Activated T-cell treated with anti-CD3 and anti-CD28 coated beads for 48 hours (primary cell): Measurements from ENCODE around the gene BACH1.
A peak's percentile ranks its signal among the peaks of the same experiment; 100 is the strongest.
"Not testable (repeated sequence)": the region's sequence is repeated elsewhere in the genome, so short reads cannot be mapped to it uniquely, and the experiment has no call there.

Source experiments
- DNase-seq: peaks from one replicate; pipeline ENCODE4 v3.0.0-alpha.2; 2020; ENCODE audit warnings: low read depth

BACH1 gene

DNA sequence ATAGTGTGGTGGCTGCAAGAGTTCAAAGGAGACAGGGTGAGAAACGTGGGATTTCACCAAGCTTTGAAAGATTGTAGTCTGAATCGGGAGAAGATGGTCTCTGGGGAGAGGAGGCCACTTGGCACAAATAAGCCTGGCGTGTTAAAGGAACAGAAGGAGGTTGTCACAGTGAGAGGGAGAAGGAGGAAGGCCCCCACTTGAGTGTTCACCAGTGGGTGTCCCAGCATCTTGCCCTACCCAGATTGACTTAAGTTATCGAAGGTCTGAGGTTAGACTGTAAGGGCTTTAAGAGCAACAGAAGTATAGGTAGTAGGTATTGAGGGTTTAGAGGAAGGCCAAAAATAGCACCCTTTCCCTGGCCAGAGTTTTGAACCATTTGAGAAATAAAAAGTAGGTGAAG is 48.0 kb downstream of the BACH1 start:
- no peak for DNase-seq

DNA sequence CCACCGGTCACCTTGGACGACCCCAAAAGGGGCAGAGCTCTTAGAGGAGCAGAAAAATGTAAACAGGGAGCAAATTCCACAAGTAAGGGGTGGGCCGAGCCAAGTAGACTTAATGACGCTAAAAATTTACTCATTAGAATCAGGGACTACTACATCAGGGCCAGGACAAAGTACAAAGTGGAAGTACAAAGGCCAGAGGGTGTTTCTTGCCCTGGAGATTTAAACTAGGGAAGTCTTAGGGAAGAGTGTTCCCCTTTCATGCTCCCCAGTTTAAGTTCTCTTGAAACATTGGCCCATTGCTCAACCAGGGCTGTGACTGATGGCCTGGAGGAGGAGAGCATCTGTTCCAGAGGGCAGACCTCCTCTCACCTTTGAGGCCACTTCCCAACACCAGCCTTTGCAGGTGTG is 48.6 kb downstream of the BACH1 start:
- DNase-seq: no peak

DNA sequence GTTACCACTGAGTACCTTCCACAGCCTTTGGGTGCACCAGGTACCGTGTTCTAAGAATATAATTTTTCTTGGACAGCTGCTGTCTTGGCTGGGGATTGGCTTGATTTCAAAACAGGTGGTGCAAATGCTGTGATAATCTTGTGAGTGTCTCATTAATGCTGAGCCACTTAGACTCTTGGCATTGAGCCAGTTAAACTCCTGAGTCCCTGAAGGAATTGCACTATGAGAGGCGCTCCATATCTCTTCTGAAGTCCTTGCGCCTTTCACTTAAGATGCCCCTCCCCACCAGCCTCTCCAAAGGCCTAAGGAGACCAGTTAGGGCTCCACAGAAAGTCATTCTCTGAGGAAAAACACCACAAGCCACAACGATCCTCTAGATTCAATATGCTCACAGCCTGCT is 51.0 kb downstream of the BACH1 start:
- no peak for DNase-seq

DNA sequence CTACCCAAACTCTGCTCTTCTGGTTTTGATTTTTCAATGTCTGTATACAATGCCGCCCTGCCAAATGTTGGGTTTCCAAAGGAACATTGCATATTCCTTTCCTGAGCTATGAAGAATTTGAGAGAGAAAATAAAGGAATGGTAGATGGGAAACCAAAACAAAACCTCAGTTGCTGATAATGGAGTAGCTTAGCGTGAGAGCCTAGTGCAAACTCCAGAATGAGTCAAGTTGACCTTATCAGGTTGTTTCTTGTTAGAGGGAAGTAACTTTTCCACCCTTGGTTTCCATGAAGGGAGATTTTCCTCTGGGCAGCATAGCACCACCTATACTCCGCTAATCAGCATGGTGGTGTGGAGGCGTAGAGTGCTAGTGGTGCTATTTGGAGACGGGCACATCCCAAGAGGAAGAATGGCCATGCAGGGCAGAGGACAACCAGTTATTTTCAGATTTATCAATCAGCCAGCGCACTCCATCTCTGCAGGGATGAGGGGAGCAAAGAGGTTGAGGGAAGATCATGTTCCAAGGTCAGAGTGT is 51.6 kb downstream of the BACH1 start:
- no peak for DNase-seq

DNA sequence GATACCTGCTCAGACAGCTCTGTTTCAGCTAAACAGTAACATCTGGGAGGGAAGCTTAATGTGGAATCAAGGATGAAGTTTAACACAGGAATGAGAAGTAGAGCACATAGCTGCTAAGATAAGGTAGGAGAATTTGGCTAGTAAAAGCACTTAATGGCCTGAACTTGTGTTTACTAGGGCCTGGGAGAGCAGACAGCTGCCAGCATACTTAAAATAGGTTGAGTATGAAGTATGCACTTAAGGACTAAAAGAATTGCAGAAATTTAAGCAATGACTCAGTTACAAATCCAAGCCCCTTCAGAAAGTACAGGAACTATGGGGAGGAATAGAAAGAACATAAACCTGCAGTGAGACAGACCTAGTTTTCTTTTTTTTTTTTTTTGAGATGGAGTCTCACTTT is 53.0 kb downstream of the BACH1 start:
- no peak for DNase-seq

DNA sequence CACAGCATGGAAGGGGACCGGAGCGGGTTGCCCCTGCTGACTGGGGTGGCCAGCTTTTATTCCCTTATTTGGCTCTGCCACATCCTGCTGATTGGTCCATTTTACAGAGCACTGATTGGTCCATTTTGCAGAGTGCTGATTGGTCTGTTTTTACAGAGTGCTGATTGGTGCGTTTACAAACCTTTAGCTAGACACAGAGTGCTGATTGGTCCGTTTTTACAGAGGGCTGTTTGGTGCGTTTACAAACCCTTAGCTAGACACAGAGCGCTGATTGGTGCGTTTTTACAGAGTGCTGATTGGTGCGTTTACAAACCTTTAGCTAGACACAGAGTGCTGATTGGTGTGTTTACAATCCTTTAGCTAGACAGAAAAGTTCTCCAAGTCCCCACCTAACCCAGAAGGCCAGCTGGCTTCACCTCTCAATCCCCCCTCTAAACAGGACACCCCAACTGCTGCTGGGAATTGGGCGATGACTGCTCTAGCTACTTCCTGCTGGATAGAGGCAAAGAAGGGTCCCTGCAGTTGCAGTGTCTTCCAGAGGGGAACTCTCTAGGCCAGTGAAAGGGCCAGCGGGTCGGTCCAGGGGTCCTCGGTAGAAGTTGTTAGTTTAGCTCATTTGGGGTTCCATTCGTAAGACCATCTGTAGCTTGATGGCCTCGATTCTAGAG is 56.5 kb downstream of the BACH1 start:
- not testable (repeated sequence) for DNase-seq

DNA sequence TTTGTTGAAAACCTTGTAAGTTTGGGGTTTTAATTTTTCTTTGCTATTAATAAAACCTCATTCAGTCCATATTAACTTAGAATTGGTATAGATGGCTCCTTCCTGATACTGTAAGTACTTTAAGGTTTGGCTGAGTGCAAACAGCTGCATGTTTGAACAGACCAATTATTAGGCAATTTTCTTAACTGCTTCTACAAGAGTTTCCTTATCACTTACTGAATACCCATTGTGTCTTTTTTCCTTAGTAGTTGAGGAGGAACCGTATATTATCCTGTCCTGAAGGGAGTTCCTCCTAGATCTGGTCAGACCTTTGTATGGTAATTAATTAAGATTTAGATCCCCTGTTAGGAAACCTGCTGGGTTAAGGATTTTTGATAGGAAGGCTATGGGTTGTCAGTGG is 57.6 kb downstream of the BACH1 start:
- DNase-seq: not testable (repeated sequence)

DNA sequence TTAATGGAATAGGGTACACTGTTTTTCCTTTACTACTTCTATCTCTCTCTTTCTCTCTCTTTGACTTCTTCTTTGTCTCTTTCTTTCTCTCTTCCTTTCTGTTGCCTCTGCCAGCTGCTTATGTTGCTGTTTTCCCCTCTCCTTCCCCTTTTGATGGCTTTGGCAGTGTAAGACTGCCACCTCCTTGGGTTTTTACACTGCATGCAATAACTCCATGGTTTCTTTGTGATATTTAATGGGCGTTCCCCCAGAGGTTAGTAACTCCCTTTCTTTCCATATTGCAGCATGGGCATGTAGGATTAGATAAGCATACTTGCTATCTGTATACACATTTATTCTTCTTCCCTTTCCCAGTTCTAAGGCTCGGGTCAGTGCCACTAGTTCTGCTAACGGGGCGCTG is 58.1 kb downstream of the BACH1 start:
- not testable (repeated sequence) for DNase-seq

DNA sequence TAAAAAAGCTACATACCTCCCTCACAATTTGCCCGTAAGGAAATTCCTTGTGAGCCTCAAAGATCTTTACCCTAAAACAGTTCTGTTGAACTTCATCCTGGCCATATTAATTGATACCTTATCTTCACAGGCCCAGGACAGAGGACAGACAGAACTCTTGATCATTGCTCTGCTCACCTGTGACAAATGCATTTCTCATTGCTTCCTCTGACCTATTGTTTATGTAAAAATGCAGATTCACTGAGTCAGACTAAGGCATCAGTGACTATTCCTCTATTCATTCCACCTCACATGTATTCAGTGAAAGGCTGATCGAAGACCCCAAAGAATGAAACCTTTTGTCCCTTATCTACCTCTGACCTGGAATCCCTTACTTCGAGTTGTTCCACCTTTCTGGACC is 61.0 kb downstream of the BACH1 start:
- no peak for DNase-seq

DNA sequence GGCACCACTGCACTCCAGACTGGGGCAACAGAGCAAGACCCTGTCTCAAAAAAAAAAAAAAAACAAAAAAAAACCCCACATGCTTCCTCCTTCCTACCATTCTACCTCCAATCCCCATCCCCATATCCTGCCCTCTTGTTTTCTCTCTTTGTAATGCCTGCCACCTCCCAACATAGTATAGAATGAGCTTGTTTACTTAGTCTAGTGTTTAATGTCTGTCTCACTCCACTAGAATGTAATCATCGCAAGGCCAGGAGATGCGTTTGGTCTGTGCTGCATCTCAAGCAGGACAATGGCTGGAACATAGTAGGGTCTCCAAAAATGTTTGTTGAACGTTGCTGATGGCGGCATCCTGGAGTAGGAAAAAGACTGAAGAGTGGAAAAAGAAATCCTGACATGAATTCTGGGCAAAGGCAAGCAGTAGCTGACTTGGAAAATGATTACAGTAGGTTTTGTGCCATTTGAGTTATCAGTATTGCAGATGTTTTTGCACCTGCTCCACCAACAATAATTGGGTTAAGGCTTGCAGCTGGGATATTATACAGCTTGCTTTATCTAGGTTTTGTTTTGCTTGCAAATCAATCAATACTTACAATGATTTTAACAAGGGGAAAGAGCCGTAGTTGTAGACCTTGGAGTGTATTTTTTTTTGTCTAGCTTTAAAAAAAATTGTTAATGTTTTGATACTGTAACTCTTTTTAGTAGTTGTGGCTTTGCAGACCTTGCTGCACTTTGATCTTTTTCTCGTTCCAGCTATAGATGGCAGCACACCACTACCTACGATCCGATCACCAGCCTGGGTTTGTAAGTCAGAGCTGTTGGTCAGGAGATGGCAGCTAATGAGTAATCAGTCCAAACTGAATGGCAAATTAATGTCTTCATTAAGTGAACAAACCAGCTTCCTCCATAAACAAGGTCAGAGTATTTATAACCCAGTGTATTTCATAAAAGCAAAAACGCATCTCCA is 62.4 kb downstream of the BACH1 start:
- no peak for DNase-seq

DNA sequence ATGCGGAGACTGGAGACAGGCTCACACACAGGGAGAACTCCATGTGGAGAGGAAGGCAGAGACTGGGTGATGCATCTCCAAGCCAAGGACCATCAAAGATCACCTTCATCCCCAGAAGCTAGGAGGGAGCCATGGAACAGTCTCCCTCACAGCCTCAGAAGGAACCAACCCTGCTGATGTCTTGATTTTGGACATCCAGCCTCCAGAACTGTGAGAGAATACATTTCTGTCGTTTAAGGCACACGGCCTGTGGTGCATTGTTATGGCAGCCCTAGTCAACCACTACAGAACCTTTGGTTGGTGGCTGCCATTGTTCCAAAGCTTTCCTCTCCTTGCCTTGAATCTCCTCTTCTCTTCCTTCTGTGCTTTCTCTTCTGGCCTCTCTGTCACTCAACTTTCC is 64.0 kb downstream of the BACH1 start:
- DNase-seq: no peak

DNA sequence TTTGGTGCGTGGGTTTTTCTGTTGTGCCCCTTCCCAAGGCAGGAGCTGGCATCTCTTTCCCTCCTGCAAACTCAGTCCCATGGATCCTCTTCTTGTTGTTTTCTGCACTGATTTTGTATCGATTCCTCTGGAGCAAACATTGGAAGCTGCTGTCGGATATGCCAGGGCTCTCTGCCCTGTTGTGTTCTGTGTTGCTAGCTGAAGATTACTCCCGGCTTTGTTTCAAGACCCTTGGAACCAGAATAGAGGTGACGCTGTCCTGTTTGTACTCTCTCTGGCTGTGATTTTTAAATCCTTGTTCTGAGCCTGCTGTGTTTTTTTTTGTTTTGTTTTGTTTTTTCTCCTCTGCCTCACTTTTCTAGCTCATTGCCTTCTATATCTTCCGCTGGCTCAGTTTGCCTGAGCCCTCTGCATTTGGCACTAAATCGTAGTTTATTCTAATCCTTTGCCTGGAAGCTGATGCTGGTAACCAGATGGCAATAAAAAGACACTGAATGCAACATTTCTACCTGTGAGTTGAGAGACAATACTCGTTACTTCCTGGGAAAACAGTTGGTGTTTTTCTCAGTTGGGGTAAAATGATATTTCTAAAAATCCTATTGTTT is 67.0 kb downstream of the BACH1 start:
- DNase-seq: no peak

DNA sequence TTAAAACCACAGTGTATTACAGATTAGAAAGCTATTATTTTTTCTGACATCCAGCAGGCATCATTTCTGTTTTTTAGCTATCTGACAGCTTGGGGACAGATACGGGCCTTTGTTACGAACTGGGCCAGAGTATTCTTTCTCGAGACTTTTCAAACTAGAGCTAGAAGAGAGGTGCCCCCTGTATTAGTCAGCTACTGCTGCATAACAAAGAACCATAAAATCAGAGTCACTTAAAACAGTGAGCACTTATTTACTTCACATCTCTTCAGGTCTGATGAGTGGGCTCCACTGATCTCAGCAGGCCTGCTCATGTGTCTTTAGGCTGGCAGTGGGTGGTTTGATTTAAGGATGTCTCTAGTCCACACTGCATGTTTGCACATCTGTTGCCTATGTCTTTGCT is 67.8 kb downstream of the BACH1 start:
- DNase-seq: no peak

DNA sequence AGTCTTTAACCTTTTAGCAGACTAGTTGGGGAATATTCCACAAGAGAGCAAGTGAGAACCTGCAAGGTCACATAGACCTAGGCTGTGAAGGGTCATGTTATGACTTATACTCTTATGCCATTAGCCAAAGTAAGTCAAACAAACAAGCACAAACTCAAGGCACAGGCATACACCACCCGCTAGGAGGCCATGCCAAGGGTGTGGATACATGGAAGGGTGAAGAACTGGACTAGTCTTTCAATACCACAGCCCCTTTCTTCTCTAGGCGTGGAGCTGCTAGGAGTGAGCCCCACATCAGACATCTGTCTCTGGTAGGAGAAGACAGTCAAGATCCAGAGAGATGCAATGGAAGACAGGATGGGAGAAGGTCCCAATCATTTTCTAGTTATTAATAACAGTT is 68.6 kb downstream of the BACH1 start:
- DNase-seq: no peak

DNA sequence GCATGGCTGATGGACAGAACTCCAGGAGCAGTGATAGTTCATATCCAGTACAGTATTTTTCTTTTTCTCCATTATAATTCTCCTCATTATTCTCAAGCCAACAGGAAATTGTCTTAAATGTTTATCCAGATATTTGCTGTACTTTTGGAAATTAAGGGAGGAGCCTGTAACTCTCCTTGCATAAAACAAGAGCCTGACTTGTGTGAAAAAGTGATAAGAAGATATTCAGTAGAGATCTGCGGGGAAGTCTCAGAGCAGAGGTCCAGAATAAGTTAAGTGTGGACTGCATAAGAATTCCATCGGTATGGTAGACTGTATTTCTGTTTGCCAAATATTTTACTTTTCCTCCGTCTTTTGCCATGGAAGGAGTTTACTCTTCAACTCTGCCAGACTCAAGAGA is 70.2 kb downstream of the BACH1 start:
- DNase-seq: no peak

DNA sequence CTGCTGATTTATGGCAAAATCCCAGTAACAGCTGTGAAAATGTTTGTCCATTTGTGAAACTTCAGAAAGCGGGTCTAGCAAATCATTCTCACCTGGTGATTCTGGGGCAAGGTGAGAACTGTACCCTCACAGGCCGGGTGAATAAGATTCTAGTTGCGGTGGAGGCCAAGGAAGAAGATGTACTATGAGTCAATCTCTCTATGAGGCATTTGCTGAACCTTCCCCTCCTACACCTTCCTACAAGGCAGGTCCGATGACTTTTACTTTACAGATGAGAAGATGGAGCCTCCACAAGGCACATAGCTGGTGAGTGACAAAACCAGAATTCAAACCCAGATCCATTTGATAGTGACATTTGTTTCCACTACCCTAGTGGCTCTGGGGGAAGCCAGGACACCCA is 72.7 kb downstream of the BACH1 start:
- DNase-seq: peak; percentile 12

DNA sequence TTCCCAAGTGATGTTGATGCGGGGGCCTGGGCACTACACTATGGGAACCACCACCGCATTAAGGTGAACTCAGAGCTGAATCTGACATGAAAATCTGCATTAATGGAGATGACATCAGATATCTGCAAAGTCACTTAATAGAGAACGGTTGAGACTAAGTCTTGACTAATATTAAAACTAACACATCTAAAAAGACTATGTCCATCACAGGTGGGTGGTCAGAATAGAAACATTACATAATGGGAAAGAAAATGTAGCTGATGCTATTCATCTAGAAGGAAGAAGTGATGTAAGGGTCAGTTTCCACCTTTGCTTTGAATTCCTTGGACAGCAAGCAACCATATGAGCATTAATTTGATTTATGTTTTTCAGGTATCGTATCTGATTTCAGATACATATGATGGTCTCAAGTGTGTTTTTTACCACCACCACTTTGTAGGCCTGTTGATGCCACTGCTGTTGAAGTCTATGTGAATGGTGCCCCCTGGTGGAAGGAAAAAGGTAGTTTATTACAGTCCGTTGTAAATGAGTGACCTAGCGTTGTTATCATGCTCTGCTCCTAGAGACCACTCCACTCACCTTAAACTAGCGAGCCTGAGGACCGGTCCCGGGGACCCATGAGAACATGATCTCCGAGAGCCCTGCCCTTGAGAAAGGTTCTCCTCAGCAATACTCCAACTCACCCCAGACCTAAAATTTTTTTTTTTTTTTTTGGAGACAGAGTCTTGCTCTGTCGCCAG is 73.5 kb downstream of the BACH1 start:
- DNase-seq: no peak

DNA sequence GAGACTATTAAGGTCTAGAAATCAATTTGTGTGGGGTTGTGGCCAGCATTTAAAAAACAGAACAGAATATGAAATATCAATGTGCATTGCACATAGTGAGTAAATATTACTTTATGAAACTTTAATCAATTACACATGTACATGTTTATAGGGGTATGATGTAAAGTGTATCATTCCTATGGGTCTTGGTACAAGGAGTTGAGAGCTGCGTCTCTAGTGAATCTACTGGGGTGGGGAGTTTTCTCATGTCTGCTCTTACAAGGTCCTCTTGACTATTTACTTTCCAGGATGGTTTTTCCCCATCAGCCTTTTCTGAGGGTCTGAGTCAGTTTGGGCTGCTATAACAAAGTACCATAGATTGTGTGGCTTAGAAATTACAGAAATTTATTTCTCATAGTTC is 75.8 kb downstream of the BACH1 start:
- no peak for DNase-seq

DNA sequence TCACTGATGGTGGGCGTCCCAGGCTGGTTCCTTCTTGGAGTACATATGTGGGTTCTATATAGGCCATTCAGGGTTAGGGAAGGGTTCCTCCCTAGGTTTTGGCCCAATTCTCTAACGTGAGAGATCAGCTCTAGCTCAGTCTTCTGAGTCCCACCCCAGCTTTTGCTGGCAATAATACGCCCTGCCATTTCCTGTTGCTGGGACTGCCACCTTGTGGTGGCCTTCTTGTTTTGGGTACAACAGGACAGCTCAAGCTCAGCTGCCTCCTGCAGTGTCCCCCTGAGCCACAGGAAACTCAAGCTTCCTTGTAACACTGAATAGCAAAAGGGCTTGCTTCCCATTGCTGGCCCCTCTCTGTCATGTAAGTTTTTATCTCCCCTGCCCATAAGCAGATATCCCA is 77.8 kb downstream of the BACH1 start:
- peak; percentile 48 for DNase-seq

DNA sequence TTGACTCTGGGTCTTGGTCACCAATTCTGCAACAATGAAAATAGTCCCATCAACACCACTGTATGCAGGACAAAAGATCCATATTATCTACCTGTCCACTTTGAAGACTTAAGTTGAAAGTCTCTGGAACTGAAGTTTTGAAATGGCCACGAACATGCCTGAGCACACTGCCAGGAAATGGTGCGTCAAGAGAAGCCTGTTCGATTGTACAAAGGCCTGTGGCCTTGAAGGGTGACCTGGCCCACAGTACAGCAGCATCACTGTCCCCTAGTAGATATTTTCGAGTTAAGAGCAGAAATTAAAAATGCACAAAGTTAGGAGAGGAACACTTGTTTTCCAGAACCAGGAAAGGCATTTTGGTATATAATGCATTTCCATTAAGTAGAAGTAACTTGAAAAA is 78.5 kb downstream of the BACH1 start:
- no peak for DNase-seq

DNA sequence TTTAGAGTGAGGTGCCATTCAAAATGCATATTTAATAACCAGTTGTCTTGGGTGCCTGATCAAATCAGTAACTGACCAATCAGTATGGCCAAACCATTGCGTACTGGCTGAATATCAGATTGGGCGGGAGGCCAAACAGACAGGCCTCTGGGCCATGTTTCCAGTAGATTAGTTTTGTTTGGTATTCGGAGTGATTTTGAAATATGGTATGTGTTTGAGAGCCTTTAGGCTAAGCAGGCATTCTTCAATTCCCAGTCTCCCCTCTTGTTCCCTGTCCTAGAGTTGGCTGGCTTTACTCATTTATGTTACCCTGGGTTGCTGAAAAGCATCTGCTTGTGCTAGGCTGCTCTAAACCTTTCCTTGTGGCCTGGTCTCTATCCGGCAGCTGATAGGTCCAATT is 80.1 kb downstream of the BACH1 start:
- no peak for DNase-seq

DNA sequence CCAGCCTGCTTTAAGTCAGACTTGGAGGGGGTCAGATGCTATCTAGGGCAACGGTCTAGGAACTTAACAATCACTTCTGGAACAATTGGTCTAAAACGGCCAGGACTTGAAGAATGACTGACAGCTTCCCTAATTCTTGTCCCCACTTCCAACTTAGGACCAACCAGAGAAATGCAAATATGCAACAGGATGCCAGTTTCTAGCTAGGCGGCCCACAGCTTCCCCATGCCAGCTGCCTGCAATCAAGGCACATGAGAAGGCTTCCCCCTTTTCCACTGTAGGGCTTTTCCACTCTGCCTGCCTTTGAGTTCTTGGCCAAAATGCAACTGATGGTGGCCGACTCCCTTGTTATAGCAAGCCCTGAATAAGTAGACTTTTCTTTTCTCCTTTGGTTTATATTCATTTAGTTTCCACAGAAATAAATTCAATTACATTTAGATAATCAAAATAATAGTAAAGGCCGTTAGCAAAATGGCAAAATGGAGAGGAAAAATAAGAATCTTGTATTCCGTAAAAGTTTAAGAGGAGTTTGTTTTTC is 80.9 kb downstream of the BACH1 start:
- DNase-seq: no peak
